LoVo (cell line): Measurements from ENCODE around the gene SMARCA4.
"Not testable (repeated sequence)": the region's sequence is repeated elsewhere in the genome, so short reads cannot be mapped to it uniquely, and the experiment has no call there.

Source experiments
- DNase-seq: peaks from one replicate; pipeline ENCODE4 v3.0.0-alpha.2; 2016; ENCODE audit warnings: low spot score

SMARCA4 gene

DNA sequence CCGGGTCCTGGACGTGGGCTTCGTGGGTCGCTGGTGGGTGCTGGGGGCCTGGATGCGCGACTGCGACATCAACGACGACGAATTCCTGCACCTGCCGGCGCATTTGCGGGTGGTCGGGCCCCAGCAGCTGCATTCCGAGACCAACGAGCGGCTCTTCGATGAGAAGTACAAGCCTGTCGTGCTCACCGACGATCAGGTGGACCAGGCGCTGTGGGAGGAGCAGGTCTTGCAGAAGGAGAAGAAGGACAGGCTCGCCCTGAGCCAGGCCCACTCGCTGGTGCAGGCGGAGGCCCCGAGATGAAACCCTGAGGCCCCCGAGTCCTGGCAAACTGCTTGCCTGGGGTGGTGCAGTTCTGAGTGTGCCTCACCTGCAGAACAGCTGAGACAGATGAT, 31.4 kb upstream of the SMARCA4 start:
- DNase-seq = no peak

DNA sequence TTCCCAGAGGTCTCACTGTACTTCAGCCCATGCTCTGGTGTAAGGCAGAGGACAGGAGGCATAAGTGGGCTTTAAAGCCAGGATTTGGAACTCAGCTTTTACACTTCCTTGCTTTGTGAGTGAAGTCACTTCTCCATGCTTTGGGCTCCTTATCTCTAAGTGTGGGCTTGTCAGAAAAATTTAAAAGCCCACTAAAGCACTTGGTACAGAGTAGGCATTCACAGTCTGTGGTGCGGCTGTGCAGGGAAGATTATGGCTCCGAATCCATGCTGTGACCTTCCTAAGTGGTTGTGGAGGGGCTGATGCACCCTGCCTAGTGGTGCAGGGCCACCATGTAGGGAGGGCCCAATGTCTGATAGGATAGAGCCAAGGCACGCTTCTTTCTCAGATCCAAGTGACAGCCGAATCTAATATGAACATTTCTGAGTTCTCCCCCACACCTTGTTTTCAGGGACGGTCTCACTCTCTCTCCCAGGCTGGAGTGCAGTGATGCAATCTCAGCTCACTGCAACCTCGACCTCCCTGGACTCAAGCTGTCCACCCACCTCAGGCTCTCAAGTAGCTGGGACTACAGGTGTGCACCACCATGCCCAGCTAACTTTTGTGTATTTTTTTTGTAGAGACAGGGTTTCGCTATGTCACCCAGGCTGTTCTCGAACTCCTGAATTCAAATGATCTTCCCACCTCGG, 25.3 kb upstream of the SMARCA4 start:
- DNase-seq = no peak

DNA sequence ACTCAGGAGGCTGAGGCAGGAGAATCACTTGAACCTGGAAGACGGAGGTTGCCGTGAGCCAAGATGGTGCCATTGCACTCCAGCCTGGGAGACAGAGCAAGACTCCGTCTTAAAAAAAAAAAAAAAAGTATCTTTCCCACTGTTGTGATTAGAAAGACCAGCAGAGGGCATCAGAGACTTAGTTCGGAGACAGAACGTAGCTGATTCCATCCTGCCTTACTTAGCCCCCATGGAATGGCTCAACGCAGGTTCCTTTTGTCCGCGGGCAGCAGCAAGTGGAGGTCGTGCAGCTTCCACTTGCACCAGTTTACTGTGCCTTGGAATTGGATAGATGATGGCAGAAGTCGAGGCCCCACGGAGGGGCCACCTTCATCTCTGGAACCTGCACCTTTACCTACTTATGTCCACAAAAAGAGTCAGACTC, 24.2 kb upstream of the SMARCA4 start:
- peak; percentile 79 for DNase-seq

DNA sequence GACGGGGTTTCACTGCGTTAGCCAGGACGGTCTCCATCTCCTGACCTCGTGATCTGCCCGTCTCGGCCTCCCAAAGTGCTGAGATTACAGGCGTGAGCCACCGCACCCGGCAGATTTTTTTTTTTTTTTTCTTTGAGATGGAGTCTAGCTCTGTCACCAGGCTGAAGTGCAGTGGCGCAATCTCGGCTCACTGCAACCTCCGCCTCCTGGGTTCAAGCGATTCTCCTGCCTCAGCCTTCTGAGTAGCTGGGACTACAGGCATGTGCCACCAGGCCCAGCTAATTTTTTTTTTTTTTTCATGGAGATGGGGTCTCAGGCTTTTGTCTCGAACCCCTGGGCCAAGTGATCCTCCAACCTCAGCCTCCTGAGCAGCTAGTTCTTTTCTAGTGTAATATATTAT, 19.2 kb upstream of the SMARCA4 start:
- not testable (repeated sequence) for DNase-seq

DNA sequence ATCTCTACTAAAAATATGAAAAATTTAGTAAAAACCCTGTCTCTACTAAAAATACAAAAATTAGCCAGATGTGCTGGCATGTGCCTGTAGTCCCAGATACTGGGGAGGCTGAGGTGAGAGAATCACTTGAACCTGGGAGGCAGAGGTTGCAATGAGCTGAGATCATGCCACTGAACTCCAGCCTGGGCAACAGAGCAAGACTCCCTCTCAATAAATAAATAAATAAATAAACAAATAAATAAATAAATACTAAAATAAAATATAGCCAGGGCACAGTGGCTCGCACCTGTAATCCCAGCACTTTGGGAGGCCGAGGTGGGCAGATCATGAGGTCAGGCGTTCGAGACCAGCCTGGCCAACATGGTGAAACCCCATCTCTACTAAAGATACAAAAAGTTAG, 17.4 kb upstream of the SMARCA4 start:
- DNase-seq = not testable (repeated sequence)

DNA sequence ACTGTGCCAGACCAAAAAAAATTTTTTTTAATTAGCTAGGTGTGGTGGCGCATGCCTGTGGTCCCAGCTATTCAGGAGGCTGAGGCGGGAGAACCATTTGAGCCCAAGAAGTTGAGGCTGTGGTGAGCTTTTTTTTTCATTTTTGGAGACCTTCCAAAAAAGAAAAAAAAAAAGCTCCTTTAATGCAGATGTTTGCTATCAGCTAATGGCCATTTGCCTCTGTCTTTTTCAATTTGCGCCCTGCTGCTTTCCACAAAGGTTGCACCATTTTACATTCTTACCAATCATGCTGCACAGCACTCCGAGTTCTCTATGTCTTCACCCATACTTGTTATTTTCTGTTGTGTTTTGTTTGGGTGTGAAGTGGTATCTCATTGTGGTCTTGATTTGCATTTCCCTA, 15.6 kb upstream of the SMARCA4 start:
- no peak for DNase-seq

DNA sequence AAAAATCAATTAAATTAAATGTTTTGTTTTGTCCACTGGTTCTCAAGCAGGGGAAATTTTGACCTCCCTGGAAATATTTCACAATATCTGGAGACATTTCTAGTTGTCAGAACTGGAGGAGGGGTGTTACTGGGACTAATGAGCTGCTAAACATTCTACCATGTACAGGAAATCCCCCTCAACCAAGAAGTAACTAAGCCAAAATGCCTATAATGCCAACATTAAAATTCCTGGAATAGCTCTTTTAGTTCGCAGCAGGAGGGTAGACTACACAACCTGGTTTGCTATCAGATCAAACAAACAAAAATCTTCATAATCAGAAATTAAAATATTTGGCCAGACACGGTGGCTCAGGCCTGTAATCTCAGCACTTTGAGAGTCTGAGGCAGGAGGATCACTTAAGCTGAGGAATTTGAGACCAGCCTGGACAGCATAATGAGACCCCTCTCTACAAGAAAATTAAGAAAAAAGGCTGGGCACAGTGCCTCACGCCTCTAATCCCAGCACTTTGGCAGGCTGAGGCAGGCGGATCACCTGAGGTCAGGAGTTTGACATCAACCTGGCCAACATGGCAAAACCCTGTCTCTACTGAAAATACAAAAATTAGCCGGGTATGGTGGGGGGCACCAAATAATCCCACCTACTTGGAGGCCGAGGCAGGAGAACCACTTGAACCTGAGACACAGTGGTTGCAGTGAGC, 13.7 kb upstream of the SMARCA4 start:
- no peak for DNase-seq

DNA sequence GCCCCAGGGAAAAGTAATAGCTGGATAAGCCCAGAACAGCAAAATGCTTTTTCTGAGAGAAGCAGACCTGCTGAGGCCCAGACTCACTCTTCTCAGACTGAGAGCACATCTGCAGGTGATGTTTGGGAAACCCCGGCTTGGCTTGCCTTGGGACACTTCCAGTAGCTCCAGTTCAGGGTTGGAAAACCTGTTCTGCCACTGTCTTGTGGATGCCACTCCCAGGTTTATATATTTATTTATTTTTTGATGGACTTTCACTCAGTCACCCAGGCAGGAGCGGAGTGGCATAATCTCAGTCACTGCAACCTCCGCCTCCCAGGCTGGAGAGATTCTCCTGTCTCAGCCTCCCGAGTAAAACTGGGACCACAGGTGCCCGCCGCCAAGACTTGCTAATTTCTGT, 8.0 kb upstream of the SMARCA4 start:
- DNase-seq = peak; percentile 69

DNA sequence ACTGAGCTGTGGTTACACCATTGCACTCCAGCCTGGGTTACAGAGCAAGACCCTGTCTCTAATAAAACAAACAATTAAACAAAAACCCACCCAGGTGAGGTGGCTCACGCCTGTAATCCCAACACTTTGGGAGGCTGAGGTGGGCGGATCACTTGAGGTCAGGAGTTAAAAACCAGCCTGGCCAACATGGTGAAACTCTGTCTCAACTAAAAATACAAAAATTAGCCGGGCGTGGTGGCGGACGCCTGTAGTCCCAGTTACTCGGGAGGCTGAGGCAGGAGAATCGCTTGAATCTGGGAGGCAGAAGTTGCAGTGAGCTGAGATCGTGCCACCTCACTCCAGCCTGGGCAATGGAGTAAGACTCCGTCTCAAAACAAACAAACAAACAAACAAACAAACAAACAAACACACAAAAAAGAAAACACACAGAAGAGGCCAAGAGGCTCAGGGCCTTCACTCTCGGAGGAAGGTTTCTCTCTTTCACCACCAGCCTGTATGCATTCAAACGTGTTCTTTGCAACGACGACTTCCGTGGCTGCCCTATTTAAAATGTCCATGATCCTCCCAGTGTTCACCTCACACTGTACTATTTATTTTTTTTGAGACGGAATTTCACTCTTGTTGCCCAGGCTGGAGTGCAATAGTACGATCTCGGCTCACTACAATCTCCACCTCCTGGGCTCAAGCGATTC, 1.4 kb upstream of the SMARCA4 start:
- DNase-seq = not testable (repeated sequence)

DNA sequence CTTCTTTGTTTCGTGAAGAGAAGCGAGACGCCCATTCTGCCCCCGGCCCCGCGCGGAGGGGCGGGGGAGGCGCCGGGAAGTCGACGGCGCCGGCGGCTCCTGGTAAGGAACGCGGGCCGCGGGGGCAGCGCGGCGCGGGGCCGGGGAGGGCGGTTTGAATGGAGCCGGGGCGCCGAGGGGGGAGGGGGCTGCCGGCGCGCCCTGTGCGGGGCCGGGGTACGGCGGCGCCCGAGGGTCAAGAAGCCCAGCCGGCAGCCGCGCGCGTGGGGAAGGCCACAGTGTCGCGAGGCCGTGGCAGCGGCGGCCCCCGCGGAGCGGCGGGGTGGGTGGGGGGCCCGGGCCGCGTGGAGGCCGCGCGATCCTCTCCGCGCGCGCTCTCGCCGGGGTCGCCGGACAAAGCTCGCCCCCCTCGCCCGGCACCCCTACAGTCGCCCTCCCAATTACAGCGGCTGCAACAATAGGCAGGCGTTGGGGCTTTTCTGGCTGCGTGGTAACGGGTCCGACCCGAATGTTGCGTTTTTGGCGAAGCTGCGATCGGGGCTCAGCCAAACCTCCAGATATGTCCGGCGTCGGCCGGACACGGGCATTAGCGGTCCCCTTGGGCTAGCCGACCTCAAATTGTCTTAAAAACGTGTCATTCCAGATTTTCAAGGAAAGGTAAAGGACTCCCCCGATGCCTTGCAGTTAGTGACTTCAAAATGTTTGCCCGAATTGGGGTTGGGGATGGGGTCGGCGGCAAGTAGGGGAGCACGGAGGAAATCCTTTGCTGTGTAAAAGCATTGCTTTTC, 437 bp downstream of the SMARCA4 start:
- no peak for DNase-seq

DNA sequence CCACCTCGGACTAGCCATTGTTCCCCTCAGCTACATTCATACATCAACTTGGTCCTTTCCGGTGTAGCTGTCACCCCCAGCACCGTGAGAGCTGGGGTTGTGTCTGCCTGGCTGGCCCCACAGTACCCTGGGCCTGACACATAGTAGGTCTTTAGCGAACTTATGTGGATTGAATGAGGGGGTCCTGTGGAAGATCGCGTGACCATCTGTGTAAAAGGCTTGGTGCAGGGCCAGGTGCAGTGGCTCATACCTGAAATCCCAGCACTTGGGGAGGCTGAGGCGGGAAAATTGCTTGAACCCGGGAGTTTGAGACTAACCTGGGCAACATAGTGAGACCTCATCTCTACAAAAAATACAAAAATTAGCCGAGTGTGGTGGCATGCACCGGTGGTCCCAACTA, 2.0 kb downstream of the SMARCA4 start:
- DNase-seq = no peak

DNA sequence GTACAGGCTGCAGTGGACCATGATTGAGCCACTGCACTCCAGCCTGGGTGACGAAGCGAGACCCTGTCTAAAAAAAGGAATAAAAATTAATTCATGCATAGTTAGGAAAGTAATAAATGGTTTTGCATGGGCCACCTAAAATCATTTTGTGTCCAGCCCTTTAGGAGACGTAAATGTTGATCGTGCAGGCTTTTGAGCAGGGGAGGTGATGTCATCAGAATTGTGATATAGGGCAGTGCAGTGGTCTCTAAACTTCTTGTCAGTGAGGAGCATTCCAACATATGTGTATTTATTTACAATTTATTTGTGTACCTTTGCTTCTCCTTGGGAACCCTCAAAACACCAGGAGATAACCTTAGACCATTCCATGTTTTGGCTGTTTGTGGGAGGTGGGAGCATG, 3.0 kb downstream of the SMARCA4 start:
- DNase-seq = no peak

DNA sequence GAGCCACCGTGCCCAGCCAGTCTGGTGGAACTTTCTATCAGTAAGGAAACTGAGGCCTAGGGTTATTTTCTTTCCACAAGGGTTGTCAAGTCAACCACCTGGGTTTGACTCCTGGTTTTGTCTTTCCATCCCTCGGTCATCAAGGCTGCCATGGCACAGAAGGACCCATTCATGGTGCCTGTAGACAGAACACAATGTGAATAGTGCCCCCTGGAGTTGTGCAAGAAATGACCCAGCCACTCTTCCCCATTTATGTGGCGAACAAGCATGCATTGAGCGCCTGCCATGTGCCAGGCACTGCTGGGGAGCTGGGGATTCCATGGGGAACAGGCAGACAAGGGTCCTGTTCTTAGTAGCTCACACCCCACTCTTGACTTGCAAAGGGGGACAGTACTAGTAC, 4.1 kb downstream of the SMARCA4 start:
- no peak for DNase-seq

DNA sequence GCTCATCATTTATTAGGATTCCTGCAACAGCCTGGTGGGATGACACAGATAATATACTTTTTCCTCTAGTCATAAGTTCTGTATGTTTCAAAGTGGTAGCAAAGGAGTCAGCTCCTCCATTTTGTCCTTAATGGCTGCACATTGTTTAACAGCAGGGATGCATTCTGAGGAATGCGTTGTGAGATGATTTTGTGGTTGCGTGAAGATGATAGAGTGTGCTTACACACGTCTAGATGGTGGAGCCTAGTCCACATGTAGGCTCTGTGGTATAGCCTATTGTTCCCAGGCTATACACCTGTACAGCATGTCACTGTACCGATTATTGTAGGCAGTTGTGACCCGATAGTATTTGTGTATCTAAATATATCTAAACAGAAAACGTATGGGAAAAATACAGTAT, 4.6 kb downstream of the SMARCA4 start:
- no peak for DNase-seq

DNA sequence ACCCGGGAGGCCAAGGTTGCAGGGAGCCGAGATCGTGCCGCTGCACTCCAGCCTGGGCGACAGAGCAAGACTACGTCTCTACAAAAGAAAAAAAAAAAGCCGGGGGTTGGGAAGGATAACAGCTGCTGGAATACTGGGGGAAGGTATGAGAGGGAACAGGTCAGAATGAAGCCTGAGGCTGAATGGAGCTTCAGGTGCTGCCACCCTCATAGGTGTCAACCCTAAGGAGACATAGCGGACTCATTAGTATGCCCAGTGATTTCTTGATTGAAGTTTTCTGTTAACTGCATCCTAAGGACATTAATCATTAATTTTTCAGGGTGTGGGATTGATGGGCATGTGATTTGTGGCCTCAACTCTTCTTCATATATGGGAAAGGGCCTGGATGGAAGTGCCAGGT, 6.0 kb downstream of the SMARCA4 start:
- DNase-seq = no peak

DNA sequence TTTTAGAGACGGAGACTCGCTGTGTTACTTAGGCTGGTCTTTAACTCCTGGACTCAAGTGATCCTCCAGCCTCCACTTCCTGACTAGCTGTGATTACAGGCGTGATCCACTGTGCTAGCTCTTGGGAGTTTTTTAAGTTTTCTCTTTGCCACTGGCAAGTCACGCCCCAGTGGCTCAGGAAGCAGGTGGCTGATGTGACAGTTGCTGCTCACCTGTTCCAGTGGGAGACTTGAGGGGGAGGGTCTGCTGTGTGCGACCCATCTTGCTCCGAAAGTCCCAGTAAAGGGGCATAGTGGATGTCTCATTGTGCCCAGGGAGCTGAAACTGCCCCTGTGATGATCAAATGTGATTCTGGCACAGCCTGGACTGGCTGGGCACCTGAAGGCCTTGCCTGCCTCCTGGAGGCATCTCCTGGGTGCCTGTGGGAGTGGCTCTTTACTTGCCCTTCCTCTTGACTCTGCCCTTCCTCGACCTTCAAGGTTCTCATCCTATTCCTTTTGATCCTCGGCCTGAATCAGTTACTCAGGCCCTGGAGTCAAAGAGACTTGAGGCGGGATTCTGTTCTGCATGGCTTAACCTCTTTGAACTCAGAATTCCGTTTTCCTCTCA, 7.8 kb downstream of the SMARCA4 start:
- DNase-seq = no peak

DNA sequence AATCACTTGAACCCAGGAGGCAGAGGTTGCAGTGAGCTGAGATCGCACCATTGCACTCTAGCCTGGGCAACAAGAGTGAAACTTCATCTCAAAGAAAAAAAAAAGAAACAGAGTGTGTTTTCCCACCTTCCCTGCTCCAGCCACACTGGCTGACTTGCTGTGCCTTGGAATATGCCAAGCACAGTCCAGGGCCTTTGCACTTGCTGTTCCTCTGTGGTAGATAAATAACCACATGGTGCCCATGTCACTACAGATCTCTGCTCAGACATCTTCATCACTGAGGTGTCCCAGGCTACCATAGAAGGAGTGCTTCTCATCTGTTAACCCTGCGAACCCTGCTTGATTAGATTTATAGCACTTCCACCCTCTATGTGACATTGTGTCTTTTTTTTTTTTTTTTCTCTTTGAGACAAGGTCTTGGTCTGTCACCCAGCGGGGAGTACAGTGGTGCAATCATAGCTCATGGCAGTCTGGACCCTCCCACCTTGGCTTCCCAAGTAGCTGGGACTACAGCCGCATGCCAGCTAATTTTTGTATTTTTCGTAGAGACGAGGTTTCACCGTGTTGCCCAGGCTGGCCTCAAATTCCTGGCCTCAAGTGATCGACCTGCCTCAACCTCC, 10.4 kb downstream of the SMARCA4 start:
- DNase-seq = no peak

DNA sequence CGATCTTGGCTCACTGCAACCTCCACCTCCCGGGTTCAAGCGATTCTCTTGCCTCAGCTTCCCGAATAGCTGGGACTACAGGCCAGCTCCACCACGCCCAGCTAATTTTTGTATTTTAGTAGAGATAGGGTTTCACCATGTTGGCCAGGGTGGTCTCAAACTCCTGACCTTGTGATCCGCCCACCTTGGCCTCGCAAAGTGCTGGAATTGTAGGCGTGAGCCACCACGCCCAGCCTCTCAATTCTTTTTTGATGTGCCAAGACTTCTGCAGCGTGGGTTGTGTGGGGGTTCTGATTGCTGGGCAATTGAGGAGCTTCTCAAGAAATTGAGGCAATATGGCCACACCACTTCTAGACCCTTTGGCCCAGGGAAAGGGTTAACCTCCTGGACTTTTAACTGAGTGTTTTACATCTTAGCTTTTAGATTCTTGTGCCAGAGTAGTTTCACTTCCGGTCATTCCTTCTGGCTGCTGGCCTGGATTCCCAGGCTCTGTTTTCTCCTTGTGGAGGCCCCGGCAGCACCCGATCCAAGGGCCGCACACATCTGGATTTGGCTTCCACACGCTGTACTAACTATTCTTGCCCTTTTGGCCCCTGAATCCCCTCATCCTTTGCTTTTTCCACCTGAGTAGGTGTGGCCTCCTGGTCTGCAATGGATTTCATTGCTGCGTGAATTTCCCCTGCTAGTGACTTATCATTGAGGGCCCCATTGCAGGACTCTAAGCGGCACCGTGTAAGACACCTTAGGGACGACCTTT, 14.7 kb downstream of the SMARCA4 start:
- DNase-seq = no peak

DNA sequence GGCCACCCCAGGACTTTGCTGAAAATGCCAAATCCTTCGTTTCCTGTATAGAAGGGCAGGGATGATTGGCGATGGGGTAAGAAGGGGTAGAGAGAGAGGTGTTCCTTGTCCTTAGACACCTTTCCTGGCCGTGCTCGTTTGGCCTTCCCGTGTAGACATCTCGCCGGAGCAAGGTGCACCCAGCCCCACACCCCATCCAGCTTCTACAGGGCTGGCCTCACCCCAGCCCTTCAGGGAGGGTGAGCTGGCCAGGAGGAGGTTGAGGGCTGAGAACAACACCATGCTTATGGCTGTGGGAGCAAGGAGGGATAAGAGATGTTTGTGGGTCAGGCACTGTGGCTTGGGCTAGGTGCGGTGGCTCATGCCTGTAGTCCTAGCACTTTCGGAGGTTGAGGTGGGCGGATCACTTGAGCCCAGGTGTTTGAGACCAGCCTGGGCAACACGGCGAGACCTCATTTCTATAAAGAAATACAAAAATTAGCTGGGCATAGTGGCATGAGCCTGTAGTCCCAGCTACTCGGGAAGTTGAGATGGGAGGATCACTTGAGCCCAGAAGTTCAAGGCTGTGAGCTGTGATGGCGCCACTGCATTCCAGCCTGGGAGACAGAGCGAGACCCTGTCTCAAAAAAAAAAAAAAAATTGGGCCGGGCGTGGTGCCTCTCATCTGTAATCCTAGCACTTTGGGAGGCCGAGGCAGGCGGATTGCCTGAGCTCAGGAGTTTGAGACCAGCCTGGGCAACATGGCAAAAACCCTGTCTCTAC, 15.5 kb downstream of the SMARCA4 start:
- DNase-seq = no peak

DNA sequence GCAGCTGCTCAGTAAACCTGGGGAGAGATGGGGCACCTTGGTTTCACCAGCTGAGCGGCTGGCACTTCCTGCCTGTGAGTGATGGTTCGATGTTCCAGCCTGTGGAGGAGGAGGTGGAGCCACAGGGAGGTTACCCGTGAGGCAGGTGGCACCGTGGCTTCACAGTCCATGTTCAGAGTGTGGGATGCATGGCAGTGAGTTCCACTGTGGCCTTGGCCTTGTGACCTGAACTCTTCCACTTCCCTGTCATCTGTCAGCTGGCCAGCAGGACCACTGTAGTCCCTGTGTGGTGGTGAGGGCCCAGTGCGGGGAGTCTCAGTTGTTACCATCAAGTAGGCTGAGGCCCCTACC, 16.9 kb downstream of the SMARCA4 start:
- DNase-seq = no peak
